GM10266 (cell line): ENCODE data around the gene AAGAB.
"Not testable (repeated sequence)": the region's sequence is repeated elsewhere in the genome, so short reads cannot be mapped to it uniquely, and the experiment has no call there.

Experiments used
- DNase-seq: peaks from one replicate; pipeline ENCODE4 v3.0.0; 2012; ENCODE audit errors: extremely low spot score
- CTCF ChIP-seq: IDR thresholded peaks from 2 replicates; pipeline ENCODE4 v1.5.1; 2012; ENCODE audit warnings: mild to moderate bottlenecking, low read depth; ENCODE audit not compliant: control insufficient read depth, insufficient read depth; ENCODE audit errors: missing control alignments

Gene AAGAB

GRCh38 chr15:67154249-67154648 is 100.2 kb downstream of the AAGAB start:
- no peak for DNase-seq
- TF ChIP-seq CTCF, result no peak

GRCh38 chr15:67153044-67153443 is 101.4 kb downstream of the AAGAB start:
- DNase-seq, result not testable (repeated sequence)

- TF ChIP-seq CTCF, result no peak
- no peak for DNase-seq
Measured at GRCh38 chr15:67152429-67152828, 102.0 kb downstream of the AAGAB start.
